ENCODE measurements around the gene MAOB.
"Not testable (repeated sequence)": the region's sequence is repeated elsewhere in the genome, so short reads cannot be mapped to it uniquely, and the experiment has no call there.

Gene MAOB

GRCh38 chrX:43750248-43750676, 132.0 kb downstream of the MAOB start:
- DNase-seq = peak; percentile 58 to 76

GRCh38 chrX:43747476-43747875, 134.8 kb downstream of the MAOB start:
- DNase-seq = no peak

DNA sequence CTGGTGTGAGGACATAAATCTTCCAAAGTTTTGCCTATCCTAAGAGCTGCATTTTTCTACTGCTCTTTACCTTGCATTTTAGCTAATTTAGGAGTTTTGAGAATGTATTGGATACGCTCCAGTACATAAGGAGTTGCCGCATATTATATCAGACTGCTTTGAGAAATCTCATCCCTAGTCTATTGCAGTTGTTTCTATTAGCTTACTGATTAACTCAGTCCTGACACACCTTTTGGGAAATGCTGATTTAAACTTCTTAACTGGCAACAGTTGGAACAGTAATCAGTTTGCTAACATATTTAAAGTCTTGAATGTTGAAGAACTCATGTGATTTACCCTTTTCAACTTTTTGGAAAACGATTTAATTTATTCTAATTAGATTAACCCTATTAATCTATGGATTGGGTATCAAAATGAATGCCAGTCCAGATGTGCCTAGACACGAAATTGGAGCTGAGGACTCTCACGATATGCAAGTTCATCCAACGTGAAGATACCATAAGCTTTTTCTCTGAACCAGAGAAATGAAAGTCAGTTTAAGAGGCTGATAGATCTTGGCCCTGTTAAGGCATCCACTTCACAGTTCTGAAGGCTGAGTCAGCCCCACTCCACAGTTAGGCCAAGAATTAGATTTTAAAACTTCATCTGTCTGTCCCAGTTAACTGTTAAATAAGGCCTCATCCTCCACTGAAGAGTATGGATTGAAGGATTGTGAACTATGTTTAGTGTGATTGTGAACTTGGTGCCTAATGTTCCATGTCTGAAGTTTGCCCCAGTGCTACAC, 136.1 kb downstream of the MAOB start:
- no peak for DNase-seq

DNA sequence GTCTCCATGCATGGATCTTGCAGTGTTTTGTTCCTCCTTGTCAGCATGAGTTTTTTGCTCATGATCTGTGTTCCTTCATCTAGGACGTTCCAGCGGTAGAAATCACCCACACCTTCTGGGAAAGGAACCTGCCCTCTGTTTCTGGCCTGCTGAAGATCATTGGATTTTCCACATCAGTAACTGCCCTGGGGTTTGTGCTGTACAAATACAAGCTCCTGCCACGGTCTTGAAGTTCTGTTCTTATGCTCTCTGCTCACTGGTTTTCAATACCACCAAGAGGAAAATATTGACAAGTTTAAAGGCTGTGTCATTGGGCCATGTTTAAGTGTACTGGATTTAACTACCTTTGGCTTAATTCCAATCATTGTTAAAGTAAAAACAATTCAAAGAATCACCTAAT, 138.0 kb downstream of the MAOB start:
- no peak for DNase-seq

DNA sequence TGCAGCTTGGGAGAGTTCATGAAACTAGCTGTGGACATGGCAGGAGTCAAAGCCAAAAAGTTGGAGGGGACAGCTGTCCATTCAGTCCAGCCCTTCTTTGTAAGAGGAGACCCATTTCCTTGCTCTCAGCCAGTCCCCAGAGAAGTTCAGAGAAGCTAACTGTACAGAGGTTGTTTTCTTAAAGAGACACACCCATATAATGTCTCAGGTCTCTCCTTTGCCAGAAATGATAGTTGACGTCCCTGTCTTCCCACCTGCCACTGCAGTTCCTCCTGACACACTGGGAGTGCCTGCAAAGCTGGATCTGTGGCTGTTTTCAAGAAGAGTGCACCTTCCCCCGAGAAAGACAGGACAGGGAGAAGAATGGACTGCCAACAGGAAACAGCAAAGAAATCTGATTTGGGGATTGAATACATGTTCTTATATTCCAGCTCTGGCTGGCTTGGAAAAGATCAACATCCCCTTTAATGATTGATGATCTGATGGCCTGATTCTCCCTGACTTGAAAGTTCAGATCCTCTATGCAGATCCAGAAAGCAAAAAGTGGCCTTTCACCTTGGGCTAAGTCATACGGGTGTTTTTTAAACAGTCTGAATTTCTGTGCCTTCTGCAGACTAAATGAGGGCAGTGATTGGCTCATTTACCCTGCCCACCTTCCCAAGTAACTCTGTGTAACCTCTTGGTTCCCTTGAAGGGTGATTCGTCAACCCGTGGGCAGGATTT, 139.0 kb downstream of the MAOB start:
- no peak for DNase-seq

GRCh38 chrX:43741843-43742573, 140.2 kb downstream of the MAOB start:
- DNase-seq = peak in 1 of 2 experiments; percentile 3

- DNase-seq = no peak
Measured at GRCh38 chrX:43735957-43736356, 146.3 kb downstream of the MAOB start.

- DNase-seq = no peak
Measured at GRCh38 chrX:43735534-43735933, 146.7 kb downstream of the MAOB start.

GRCh38 chrX:43734444-43734843, 147.8 kb downstream of the MAOB start:
- DNase-seq = no peak

- no peak for DNase-seq
Measured at GRCh38 chrX:43733699-43734098, 148.6 kb downstream of the MAOB start.

DNA sequence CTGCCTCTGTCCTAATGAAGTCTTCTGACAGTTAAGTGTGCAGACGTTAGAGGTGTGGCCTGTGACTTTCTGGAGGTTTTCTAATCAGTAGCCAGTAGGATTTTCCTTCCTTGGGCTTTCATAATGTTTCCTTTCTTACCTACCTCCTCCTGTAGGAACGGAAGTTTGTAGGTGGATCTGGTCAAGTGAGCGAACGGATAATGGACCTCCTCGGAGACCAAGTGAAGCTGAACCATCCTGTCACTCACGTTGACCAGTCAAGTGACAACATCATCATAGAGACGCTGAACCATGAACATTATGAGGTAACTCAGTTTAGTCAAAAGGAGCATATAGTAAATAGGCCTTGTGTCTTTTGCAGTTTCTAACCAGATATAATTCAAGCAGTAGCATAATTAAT, 151.2 kb downstream of the MAOB start:
- DNase-seq = no peak

DNA sequence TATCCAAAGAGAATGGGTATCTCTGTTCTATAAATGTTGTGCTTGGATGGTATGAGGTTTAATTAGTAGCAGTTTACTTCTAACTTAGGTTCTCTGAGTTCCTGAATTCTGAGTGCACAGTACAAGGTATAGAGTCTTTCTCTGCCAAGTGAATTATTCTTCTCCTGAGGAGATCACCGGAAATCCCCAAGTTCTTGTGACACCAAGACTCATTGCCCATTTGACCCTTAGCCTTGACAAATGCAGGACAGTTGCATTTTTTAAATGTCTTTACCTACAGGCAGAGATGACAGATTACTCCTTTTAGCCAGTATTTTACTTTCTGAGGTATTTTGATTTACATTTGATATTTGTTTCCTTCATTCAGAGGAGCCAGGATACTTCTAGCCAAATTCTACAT, 153.3 kb downstream of the MAOB start:
- no peak for DNase-seq

DNA sequence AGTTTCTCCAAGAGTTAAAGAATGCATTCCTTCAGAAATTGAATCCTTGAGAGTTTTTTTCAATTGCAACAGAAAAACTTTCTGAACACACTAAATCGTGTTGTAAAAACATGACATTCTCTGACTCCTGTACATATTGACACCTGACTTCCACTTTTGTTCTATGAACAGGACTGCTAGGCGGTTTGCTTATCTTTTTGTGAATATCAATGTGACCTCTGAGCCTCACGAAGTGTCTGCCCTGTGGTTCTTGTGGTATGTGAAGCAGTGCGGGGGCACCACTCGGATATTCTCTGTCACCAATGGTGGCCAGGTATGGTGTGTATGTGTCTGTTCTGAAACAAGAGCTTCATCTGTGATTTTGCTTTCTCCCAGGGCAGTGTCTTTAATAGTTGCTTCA, 154.2 kb downstream of the MAOB start:
- DNase-seq = no peak

DNA sequence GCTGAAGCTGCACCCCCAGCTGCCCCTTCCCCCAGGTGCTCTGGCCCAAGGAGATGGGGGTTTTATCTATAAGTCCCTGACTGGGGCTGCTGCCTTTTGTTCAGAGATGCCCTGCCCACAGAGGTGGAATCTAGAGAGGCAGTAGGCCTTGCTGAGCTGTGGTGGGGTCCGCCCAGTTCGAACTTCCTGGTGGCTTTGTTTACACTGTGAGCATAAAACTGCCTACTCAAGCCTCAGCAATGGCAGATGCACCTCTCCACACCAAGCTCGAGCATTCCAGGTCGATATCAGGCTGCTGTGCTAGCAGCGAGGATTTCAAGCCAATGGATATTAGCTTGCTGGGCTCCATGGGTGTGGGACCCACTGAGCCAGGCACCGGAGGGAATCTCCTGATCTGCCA, 155.0 kb downstream of the MAOB start:
- DNase-seq = not testable (repeated sequence)

DNA sequence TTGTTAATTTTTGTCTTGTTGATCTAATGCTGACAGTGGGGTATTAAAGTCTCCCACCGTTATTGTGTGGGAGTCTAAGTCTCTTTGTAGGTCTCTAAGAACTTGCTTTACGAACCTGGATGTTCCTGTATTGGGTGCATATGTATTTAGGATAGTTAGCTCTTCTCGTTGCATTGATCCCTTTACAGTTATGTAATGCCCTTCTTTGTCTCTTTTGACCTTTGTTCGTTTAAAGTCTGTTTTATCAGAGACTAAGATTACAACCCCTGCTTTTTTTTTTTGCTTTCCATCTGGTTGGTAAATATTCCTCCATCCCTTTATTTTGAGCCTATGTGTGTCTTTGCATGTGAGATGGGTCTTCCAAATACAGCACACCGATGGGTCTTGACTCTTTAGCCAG, 157.0 kb downstream of the MAOB start:
- not testable (repeated sequence) for DNase-seq

- no peak for DNase-seq
Measured at GRCh38 chrX:43720961-43721360, 161.3 kb downstream of the MAOB start.

- DNase-seq = no peak
Measured at GRCh38 chrX:43720082-43720481, 162.2 kb downstream of the MAOB start.

- DNase-seq = no peak
Measured at GRCh38 chrX:43718956-43719355, 163.3 kb downstream of the MAOB start.

- DNase-seq = no peak
Measured at GRCh38 chrX:43718546-43718945, 163.7 kb downstream of the MAOB start.

- no peak for DNase-seq
Measured at GRCh38 chrX:43718081-43718480, 164.2 kb downstream of the MAOB start.

DNA sequence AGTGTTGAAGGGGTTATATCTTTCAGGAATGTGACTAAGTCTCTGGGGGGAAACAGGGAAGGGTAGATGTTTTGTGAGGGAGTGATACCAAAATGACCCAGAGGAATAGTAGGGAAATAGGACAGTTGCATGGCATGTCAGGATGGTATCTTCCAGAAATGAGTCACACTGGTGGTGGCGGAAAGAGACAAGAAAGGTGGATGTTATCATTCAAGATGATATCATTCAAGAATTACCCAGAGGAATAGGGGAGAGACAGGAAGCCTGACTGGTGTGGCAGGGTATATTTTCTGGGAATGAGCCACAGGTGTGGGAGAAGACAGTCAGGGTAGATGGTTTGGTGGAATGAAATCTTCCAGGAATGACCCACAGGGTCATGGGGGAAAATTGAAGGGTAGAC, 165.1 kb downstream of the MAOB start:
- DNase-seq = no peak

DNA sequence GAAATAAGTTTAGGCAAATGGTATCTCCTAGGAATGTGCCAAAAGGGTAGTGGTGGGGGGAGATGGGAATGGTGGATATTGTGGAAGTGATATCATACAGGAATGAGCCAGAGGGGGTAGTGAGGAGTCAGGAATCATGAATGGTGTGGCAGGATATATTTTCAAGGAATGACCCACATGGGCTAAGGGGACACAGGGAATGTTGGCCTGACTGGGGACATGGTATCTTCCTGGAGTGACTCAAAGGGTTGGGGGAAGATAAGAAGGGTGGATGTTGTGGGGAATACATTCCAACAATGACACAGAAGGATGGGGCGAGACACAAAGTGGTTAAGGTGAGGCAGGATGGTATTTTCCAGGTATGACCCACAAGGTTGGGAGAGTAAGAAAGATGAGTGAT, 165.6 kb downstream of the MAOB start:
- no peak for DNase-seq
